CD4-positive, alpha-beta T cell treated with Interleukin-15 for 4 hours (primary cell): ENCODE measurements around the gene RAPGEF1.

Experiments used
- DNase-seq: peaks from one replicate; pipeline ENCODE4 v3.0.0-alpha.2; 2020; ENCODE audit warnings: low spot score

RAPGEF1 gene

DNA sequence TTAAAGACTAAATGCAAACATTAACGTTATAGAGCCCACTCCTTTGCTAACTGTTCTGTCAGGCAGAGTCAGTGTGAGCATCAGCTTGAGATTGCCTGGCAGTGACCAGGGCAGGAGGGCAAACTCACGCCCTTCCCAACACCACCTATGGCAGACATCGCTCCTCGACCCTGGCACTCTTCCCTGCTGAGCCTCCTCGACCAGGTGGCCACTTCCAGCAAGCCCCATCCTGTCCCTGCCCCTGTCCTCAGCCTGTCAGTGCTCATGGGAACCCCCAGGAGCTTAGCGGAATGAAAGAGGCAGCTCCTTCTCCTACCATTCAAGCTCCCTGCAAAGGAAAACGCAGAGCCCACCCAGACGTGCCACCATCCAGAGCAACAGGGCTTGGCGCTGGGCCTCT is 152.5 kb downstream of the RAPGEF1 start:
- no peak for DNase-seq

DNA sequence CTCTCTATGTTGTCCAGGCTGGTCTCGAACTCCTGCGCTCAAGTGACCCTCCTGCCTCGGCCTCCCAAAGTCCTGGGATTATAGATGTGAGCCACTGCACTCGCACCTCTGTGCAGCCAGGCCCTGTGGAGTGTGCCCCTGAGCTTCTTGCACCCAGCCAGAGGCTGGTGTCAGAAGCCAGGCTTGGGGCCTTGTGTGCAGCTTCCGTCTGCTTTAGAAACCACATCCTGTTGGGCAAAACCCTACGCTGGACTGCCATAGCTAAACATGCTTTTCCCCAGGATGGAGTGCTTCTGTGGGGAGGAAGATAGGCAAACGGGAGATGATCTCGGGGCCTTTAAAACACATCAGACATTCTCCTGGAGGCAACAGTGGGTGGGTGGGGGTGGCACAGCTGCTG is 154.5 kb downstream of the RAPGEF1 start:
- DNase-seq: peak; percentile 59

DNA sequence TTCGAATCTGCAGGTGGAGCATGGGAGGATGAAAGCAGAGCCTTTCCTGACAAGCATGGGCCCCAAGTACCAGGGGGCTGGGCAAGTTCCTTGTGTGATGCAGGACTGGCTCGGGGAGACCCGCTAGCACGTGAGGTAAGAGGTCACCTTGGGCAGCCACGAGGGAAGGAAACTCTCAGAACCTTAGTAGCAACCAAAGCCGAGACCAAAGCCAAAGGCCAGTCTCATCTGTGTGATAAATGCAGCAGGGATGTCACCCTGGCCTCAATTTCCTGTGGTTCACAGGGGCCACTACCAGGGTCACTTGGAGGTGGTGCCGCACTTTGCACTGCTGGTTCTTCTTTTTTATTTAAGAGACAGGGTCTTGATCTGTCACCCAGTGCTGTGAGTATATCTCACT is 155.0 kb downstream of the RAPGEF1 start:
- no peak for DNase-seq

DNA sequence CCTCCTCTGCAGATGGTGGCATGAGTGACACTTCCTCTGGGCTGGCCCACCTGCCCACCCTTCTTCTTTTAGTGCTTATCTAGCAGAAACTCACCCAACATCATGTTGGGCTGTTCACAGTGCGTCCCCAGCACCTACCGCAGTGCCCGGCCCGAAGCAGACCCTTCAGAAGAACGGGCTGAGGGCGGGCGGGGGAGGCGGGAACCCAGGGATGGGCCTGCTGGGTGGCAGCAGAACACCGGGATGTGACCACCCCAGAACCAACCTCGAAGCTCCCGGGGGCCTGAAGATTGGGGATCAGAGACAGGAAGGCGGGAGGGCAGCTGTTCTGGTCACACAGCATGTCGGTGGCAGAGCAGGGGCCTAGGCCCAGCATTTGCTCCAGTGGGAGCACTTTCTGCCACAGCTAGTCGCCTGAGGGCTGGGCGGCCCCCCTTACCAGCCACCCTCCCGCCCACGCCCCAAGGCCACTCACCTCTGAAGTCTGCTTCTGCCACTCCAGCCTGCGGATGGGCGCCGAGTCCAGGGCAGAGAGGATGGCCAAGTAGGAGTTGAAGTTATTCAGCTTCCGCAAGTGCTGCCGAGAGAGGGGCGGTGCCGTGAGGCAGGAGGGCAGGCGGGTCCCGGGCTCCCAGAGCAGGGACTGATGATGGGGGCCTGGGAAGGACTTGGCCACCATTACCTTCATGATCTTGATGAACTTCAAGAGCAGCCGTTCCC is 155.9 kb downstream of the RAPGEF1 start:
- no peak for DNase-seq

DNA sequence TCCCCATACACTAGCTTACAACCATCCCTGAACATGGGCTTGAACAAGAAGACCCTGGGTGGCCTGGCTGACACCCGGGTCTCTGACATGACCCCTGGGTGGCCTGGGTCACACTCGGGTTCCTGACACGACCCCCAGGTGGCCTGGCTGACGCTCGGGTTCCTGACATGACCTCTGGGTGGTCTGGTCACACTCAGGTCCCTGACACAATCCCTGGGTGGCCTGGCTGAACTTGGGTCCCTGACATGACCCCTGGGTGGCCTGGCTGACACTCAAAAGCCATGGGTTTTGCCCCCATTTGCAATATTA is 156.6 kb downstream of the RAPGEF1 start:
- no peak for DNase-seq

DNA sequence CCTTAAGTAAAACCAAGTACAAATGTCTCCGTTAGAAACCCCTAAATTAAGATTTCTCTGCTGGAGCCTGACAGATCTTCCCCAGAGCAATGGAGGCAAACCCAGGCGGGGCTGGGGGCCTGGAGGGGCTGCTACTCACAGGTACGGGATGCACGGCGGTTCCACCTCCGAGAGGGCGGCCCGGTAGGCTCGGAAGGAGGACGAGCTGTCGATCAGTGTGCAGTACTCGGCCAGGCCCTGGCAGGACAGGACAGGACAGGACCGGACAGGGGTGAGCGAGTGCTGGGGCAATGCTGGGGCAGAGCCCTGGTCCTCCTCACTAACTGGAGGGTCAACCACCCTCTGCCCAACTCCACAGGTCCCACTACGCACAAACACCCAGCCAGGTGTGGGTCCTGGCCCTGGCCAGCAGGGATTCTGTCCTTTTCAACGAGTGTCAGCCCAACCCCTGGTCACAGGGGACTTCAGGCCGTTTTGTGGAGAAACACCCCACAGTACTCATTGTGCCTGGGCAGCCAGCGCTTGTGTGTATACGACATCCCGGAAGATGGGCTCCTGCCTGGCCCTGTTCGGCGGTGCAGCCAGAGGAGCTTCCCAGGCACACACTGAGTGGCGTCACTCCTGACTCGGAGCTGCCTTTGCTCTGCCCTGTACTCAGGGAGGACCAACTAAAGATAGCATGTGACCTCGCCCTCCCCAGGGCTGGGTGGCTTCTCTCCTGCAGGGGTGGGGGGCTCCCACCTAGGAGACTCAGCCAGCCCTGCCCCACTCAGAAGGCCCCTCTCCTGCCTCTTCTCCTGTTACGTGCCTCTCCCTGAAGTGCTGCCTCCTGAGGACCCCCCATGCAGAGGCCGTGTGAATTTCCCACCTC is 157.2 kb downstream of the RAPGEF1 start:
- DNase-seq: no peak

DNA sequence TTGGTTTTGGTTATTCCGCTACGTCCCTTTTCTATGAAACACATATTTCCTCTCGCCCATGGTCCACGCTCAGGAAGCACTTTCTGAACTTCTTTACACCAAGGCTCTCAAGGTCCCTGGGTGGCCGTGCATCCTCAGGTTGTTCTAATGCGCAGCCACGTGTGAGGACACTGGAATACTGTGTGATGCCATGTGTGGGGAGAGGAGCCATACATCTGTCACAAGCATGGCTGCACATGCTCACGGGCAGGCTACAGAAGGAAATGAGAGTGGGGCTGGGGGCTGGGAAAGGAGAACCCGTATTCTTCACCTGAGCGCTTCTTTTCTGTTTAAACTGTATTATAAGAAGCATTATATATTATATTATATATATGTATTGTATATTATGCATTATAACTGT is 157.8 kb downstream of the RAPGEF1 start:
- no peak for DNase-seq

DNA sequence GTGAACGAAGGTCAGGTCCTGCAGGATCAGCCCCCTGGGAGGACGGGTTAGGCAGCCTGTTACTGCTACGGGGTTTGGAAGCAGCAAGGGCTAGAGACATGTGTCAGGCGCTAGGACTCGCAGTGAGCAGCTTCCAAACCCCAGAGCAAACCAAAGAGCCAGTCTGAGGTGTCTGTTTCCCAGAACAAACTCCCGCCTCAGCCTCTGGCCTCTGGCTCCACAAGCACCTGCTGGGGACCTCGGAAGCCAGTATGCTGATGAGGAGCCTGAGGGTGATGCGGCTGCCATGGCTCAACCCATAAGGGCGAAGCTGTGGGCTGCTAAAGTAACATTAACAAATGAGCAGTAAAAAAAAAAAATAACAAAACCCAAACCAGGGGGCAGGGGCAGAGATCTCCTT is 159.5 kb downstream of the RAPGEF1 start:
- DNase-seq: no peak

DNA sequence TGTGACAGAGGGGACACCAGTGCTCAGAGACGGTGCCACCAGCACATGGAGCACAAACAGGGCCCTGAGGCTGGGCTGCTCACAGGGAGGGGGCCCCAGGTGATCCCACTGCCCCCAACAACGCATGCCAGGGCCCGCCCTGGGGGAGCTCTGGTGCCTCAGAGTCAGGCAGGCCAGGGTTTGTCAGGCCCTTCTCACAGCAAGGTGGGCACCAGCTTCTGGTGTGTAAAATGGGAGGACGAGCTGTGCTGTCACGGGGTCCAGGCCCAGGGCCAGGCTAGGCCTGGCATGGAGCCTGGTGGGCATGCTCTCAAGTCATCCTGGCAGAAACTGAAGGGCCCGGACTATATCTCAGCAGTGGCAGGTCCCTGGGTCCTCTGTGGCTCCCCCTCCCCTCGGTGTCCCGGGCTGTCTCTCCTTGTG is 160.1 kb downstream of the RAPGEF1 start:
- DNase-seq: no peak

DNA sequence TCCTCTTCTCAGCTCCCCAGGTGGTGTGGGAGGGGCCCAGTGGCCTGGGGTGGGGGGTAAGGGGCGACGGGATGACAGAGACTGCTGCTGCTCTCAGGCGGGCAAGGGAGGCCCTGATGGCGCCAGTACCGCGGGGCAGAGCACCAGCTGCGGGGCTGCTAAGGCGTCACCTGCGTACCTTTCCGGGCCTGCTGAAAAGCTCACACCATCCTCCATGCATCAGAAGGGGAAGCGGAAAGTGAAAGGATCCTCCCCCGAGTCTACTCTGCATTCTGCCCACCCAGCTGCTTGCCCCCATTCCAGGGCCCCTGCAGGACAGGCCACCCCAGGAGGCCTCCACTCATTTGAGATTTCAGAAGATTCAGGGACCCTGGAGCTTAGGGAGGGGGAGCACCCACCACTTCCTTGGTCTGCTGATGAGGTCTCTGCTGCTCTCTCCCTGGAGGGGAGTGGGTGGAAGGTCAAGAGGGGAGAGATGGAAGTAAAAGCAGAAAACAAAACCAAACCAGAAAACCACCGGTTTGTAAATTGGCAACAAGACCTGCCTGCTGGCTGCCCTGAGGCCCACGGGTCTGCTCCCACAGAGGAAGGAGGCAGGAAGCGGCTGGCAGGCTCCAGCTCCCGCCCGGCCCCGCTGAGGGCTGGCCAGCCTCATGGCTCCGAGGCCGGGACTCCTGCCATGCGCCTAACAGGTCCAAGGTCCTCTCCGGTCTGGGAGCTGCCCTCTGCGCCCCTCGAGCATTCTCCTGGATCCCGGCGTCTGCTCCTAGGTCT is 161.0 kb downstream of the RAPGEF1 start:
- DNase-seq: peak; percentile 39

DNA sequence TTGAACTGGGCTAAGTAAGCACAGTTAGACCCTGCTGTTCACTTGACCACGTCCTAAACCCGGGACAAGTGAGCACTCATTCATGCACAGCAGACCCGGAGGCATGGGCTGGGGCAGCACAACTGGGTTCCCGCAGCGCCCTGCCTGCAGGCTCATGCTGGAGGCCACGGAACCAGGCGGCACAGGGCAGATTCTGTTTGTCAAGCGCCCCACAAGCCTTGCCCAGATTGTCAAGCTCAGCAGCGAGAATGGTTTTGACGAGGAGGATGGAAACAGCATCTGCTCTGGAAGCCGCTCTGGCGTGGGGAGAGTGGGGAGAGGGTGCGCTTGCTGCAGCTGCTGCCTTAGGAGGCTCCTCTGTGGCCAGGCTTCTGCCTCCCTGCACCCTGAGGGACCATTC is 161.9 kb downstream of the RAPGEF1 start:
- no peak for DNase-seq

DNA sequence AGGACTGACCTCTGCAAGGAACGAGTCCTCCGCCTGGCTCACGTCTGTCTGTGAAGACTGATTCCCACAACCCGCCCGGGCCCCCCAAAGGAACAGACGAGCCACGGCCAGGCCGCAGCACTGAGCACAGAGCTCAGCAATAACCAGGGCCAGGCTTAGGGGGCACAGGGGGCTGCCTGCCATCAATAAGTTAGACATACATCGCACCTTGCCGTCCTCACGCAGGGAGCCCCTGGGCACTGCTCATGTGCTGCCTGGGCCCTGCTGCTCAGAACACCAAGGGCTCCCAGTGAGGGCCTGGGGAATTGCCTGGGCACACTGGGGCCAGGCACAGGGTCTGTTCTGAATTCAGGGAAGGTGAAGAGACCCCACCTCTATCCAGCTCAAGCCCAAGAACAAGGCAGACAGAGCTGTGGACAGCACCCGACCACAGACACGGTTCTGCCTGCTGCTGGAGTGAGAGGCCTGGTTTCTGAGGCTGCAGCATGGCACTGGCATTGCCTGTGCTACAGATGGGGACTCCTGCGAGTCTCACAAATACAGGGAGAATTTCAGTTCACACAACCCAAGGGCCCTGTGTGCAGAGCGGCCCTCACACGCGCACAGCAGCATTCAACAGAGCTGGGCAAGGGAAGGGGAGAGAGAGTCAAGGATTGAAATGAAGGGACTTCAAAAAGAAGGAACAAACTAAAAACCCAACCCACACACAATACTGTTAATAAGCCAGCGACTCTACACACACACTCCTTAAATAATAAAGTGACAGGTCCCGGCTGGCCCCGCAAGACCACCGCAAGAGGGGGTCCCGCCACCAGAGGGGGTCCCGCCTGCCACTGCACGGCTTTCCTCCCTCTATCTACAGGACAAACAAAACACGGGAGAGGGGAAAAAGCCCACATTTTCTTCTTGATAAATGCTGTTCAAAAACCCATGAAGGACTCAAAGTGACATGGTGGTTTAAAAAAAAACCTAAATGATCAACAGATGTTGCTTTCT is 162.6 kb downstream of the RAPGEF1 start:
- no peak for DNase-seq

DNA sequence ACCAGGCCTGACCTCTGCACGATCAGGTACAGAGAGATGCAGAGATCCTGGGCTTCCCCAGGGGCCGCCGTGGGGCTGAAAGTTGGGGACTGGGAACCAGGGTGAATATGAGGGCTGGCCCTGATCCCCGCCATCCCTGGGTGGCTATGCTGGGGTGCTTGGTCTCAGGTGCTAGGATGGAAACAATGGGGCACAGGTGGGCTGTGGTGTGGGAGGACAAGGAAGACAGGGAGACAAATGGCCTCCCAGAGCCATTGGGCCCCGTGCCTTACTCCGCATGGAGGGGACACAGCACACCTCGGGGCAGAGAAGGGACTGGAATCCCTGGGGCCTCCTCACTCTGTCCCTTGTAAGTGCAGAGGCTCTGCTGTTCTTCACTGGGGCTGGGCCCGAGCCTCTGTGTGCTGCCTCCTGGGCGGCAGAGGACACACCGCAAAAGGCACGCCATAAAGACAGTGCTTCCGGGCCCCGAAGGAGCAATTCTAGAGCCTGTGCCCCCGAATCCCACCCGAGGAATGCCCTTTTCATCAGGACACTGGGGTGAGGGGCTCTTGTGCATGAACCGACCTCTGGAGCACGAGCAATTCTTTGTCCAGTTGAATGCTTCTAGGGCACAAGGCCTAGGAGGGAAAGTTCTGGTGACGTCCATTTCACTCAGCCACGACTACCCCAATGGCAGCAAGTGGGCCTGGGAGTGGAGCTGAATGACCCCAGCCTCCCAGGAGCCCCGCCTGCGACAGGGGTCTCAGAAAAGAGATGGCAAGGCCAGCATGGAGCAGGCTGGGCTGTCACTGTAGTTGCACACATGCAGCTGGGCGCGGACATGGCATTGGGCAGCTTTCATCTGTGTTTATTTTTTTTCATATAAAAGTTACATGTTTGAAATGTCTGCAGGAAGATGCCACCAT is 163.7 kb downstream of the RAPGEF1 start:
- no peak for DNase-seq

DNA sequence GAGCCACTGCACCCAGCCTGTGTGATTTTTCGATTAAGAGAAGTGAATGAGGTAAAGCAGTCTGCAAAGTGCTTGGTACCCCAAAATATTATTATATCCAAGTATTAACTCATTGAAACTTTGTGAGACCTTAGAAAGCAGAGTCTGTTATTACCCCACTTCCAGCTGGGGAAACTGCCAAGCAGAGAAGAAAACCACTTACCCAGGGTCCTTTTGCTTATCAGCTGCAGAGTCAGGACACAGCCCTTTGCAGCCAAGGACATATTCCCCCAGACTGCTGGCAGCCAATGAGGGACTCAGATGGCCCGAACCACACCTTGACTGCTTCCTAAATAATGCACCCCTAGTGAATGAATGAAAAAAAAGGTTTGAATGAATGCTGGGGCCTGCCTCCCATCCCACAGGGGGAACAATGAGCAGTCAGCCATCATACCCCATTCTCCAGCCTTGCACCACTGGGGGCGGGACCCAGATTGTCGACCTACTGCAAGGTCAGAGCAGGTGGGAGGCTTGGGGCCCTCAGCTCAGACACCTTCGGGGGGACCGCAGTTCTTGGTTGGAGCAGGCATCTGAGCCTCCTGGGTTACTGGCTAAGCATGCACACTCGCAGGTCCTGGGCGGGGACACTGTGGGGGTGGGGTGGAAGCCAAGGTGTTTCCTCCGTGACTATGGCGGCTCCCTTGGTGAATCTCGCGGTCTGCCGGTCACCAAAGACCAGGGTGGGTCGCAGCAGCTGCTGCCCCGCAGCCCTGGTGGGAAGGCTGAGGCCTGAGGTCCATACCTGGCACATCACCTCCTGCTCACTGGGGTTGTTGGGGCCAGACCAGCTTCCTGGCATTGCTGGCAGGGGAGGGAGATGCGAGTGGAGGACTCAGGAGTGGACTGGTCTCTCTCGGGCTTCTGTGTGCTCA is 164.9 kb downstream of the RAPGEF1 start:
- DNase-seq: no peak

DNA sequence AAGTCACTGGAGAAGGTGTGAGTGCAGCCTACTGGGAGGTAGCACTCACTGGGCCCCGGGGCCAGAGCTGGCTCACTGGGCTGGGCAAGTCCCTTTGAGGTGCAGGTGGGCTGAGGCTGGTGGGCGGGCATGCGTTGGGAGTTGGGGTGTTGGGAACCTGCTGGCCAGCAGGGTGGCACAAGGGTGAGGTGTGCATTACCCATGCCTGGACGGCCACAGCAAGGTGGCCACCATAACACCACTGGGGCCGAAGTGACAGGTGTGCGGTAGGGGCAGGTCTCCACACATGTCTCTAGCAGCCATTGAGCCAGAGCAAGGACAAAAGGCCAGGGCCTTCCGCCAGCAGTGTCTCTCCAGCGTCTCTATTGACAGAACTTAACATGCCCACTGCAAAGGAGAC is 172.0 kb downstream of the RAPGEF1 start:
- no peak for DNase-seq

DNA sequence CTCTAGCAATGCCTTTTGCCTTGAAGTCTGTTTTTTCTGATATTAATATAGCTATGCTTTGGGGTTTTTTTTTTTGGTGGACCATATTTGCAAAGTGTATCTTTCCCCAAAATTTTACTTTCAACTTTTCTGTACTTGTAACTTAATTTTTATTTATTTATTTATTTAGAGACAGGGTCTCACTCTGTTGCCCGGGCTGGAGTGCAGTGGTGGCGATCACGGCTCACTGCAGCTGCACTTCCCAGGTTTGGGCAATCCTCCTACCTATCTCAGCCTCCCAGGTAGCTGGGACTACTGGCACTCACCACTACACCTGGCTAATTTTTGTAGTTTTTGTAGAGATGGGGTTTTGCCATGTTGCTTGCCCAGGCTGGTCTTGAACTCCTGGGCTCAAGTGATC is 173.7 kb downstream of the RAPGEF1 start:
- DNase-seq: no peak

DNA sequence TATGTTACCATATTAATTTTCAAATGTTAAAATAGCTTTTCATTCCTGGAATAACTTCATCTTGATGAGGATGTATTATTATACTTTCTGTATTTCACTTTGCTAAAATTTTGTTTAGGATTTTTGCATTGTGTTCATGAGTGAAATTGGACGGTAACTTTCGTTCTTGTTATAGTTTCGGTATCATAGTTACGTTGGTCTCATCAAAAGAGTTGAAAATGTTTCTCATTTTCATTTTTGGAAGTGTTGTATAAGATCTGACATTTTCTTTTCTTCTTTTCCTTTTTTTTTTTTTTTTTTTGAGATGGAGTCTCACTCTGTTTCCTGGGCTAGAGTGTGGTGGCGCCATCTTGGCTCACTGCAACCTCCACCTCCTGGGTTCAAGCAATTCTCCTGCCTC is 174.5 kb downstream of the RAPGEF1 start:
- no peak for DNase-seq

DNA sequence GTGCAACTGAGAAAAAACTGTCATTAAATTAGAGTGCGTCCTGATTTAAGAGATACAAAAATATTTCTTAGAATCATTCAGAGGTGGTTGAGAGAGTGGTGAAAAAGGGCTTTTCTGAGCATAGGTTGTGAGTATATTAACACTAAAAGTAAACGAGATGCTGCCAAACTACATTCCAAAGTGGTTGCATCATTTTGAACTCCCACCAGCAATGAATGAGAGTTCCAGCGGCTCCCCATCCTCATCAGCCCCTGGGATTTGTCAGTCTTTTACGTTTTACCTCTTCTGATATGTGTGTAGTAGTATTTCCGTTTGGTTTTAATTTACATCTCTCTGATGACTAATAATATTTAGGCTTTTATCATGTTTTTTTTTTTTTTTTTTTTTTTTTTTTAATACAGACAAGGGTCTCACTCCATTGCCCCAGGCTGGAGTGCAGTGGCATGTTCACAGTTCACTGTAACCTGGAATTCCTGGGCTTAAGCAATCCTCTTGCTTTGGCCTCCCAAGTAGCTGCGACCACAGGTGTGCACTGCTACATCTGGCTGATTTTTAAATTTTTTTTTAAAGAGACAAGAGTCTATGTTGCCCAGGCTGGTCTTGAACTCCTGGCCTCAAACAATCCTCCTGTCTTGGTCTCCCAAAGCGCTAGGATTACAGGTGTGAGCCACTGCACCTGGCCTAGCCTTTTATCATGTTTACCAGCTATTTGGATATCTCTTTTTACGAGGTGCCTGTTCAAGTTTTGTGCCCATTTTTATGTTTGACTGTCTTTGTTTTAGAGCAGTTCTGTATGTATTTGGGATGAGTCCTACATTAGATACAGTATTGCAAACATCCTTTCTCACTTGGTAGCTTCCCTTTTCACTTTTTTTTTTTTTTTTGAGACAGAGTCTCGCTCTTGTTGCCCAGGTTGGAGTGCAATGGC is 177.6 kb downstream of the RAPGEF1 start:
- DNase-seq: no peak
